ENCODE measurements around the gene MAST2. TPM values are rescaled to one million over a fixed set of nuclear protein-coding genes. Genes with fewer than 3 reads are reported as not detected.
"Not testable (repeated sequence)": the region's sequence is repeated elsewhere in the genome, so short reads cannot be mapped to it uniquely, and the experiment has no call there.

Gene MAST2
- total RNA-seq, 1 donor from 2014 or later, result 18.7 TPM

GRCh38 chr1:45857101-45857700 lies 53.8 kb downstream of the MAST2 start:
- no peak for DNase-seq (ENCODE audit: low read depth, low spot score)

- DNase-seq (ENCODE audit: low read depth, low spot score), result not testable (repeated sequence)
These were observed 54.5 kb downstream of the MAST2 start for GRCh38 chr1:45857755-45858492.

GRCh38 chr1:45859221-45859620 lies 55.8 kb downstream of the MAST2 start:
- no peak for DNase-seq (ENCODE audit: low read depth, low spot score)

- DNase-seq (ENCODE audit: low read depth, low spot score), result no peak
These were observed 58.6 kb downstream of the MAST2 start for GRCh38 chr1:45862008-45862407.

GRCh38 chr1:45863218-45863617 lies 59.8 kb downstream of the MAST2 start:
- no peak for DNase-seq (ENCODE audit: low read depth, low spot score)

GRCh38 chr1:45864167-45865106 lies 61.0 kb downstream of the MAST2 start:
- DNase-seq (ENCODE audit: low read depth, low spot score), result no peak

- DNase-seq (ENCODE audit: low read depth, low spot score), result no peak
These were observed 64.4 kb downstream of the MAST2 start for GRCh38 chr1:45867697-45868348.

GRCh38 chr1:45868861-45869260 lies 65.4 kb downstream of the MAST2 start:
- DNase-seq (ENCODE audit: low read depth, low spot score), result no peak

GRCh38 chr1:45870500-45870899 lies 67.1 kb downstream of the MAST2 start:
- no peak for DNase-seq (ENCODE audit: low read depth, low spot score)

- DNase-seq (ENCODE audit: low read depth, low spot score), result not testable (repeated sequence)
These were observed 68.9 kb downstream of the MAST2 start for GRCh38 chr1:45872173-45872801.

- no peak for DNase-seq (ENCODE audit: low read depth, low spot score)
These were observed 72.7 kb downstream of the MAST2 start for GRCh38 chr1:45876000-45876617.

- DNase-seq (ENCODE audit: low read depth, low spot score), result no peak
These were observed 73.9 kb downstream of the MAST2 start for GRCh38 chr1:45877264-45877663.

GRCh38 chr1:45879885-45880598 lies 76.6 kb downstream of the MAST2 start:
- DNase-seq (ENCODE audit: low read depth, low spot score), result no peak

- DNase-seq (ENCODE audit: low read depth, low spot score), result no peak
These were observed 77.5 kb downstream of the MAST2 start for GRCh38 chr1:45880930-45881329.

GRCh38 chr1:45883658-45884057 lies 80.2 kb downstream of the MAST2 start:
- DNase-seq (ENCODE audit: low read depth, low spot score), result no peak

GRCh38 chr1:45884700-45885099 lies 81.3 kb downstream of the MAST2 start:
- DNase-seq (ENCODE audit: low read depth, low spot score), result no peak

GRCh38 chr1:45886229-45886628 lies 82.8 kb downstream of the MAST2 start:
- DNase-seq (ENCODE audit: low read depth, low spot score), result no peak

- no peak for DNase-seq (ENCODE audit: low read depth, low spot score)
These were observed 83.9 kb downstream of the MAST2 start for GRCh38 chr1:45887156-45887842.

GRCh38 chr1:45890078-45890477 lies 86.7 kb downstream of the MAST2 start:
- DNase-seq (ENCODE audit: low read depth, low spot score), result no peak

All from pulmonary artery endothelial cell (primary cell).